T-helper 2 cell treated with Interferon-gamma antibody and Interleukin-4, amounts not matched to agents 5 μg/mL and 100 μg/mL, for 36 hours (primary cell): ENCODE measurements around the gene GRAP.

Source experiments
- DNase-seq: peaks from one replicate; pipeline ENCODE4 v3.0.0; 2021; ENCODE audit warnings: low spot score
- H3K27ac Mint-ChIP-seq: one replicate; pipeline ENCODE4 v1.8.0; 2021; ENCODE audit warnings: mild to moderate bottlenecking, mixed read lengths
- H3K27me3 Mint-ChIP-seq: one replicate; pipeline ENCODE4 v1.8.0; 2021; ENCODE audit warnings: low read depth, mixed read lengths
- H3K36me3 Mint-ChIP-seq: one replicate; pipeline ENCODE4 v1.8.0; 2021; ENCODE audit warnings: low read depth, mixed read lengths
- H3K4me1 Mint-ChIP-seq: one replicate; pipeline ENCODE4 v1.8.0; 2021; ENCODE audit warnings: low read depth, mixed read lengths
- H3K4me3 Mint-ChIP-seq: one replicate; pipeline ENCODE4 v1.8.0; 2022; ENCODE audit warnings: mild to moderate bottlenecking, moderate library complexity, mixed read lengths
- H3K9me3 Mint-ChIP-seq: one replicate; pipeline ENCODE4 v1.8.0; 2021; ENCODE audit warnings: mixed read lengths

The GRAP gene

DNA sequence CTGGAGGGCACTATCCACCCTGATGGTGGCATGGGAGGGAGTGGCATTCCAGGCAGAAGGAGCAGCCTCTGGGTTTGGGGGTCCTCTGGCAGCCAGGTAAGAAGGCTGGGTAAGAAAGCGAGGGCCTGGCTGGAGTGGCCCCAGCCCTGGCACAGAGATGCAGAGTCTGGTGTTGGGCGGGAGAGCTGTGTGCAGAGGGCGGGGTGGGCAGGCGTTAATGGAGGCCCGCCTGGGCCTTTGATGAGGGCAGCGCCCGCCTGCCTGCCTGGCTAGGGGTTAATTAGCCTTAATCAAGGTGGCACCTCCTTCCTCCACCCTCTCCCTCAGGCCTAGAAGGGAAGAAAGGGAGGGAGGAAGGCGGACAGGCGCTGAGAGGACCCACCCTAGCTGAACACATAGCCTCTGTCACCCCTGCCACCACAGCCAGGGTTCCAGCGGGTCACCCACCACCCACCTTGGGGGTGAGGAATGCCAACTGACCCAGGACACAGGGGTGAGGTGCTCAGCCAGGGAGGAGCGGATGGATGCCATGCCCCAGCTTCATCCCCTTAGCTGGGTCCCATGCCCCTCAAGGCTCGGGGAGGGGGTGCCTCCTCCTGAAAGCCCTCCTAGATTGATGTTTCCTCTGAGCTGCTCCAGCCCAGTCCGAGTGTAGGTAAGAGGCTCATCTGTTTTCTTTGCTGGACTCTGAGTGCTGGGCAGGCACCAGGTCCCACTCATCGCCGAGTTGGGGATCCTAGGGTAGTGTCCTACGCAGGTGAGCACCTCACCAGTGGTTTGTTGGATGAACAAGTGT lies 28.8 kb downstream of the GRAP start:
- no peak overlapping the region for H3K27ac Mint-ChIP-seq

DNA sequence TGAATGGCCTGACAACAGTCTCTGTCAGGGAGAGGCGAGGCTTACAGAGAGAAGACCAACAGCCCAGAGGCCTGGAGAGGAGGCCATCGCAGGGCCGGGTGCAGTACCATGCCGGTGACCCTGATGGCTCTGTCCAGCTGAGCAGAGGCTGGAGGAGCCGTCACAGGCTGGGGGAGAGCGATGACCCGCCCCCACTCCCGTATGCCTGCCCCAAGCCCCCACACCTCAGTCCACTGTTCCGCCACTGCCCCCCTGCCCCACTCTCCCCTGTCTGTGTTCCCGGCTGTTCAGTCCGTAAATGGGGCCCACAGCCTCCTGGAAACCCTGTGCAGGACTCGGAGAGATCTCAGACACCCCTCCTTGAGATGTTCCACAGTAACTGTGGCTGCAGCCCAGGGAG lies 29.4 kb downstream of the GRAP start:
- DNase-seq: no peak
- Mint-ChIP-seq H3K4me3 (no peak overlapping the region), H3K27ac (no peak overlapping the region), H3K27me3 (no peaks in the 10 kb centered on the region), H3K36me3 (peaks cover 11% of the 10 kb centered on the region), H3K9me3 (no peaks in the 10 kb centered on the region), H3K4me1 (no peaks in the 10 kb centered on the region)

More for the DNA sequence above, 28.8 kb downstream of the GRAP start:
- Mint-ChIP-seq H3K9me3 (no peaks in the 10 kb centered on the region), H3K36me3 (peaks cover 14% of the 10 kb centered on the region), H3K4me1 (no peaks in the 10 kb centered on the region), H3K27me3 (no peaks in the 10 kb centered on the region), H3K4me3 (no peak overlapping the region)
- no peak for DNase-seq

DNA sequence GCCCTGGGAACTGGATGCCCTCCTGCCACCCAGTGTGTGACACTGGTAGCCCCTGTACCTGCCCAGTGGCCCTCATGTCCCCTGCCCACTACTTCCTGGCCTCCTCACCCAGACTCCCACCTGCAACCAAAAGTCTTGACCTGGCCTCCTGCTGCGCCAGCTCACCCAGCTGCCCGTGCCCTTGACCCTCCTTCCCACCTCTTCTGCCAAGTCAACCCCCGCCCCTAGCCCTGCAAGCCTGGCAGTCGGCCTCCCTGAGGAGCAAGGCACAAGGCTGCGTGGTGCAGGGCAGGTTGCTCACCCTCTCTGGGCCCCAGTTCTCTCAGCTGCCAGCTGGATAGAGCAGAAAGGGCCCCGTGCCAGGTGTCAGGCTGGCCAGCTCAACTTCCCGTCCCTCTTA lies 29.9 kb downstream of the GRAP start:
- no peaks in the 10 kb centered on the region for H3K27me3 Mint-ChIP-seq
- no peaks in the 10 kb centered on the region for H3K4me1 Mint-ChIP-seq
- H3K4me3 Mint-ChIP-seq: no peak overlapping the region
- H3K36me3 Mint-ChIP-seq: peaks cover 11% of the 10 kb centered on the region
- no peaks in the 10 kb centered on the region for H3K9me3 Mint-ChIP-seq
- H3K27ac Mint-ChIP-seq: no peak overlapping the region
- DNase-seq: no peak

DNA sequence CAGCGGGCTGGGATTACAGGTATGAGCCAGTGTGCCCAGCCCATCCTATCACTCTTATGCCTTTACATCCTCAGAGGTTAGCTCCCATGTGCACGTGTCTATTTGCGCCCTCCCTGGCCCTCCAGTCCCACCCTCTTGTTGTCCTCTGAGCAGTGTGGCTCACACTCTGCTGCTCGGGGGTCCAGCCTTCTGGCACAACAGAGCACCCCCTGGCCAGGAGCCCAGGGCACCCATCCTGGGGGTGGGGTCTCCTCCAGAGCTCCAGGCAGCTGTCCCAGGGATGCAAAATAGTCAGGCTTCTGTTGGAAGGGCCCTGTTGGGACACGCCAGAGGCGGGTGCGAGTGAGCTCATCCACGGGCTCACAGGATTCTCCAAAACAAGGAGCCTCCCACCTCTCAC lies 30.5 kb downstream of the GRAP start:
- Mint-ChIP-seq H3K27ac (no peak overlapping the region), H3K36me3 (peaks cover 9% of the 10 kb centered on the region), H3K4me3 (no peak overlapping the region), H3K9me3 (no peaks in the 10 kb centered on the region), H3K27me3 (no peaks in the 10 kb centered on the region), H3K4me1 (no peaks in the 10 kb centered on the region)
- no peak for DNase-seq

DNA sequence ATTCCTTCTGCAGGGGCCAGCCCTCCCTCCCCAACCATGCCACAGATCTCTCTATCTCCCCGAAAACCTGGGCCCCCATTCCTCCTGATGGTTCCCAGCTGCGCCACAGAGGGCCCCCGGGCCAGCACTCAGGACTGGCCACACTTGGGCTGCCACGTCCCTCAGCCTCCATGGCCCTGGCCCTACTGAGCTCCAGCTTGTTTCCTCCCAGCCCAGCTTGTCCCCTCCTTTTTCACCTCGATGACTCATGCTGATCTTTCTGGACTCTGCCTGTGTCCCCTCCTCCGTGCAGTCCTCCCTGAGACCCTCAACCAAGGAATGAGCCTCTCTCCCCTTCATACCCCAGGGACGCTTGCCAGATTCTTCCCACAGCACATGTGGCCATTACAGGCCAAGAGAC lies 31.3 kb downstream of the GRAP start:
- H3K4me1 Mint-ChIP-seq: no peaks in the 10 kb centered on the region
- DNase-seq: no peak
- H3K36me3 Mint-ChIP-seq: peaks cover 3% of the 10 kb centered on the region
- H3K4me3 Mint-ChIP-seq: no peak overlapping the region
- no peaks in the 10 kb centered on the region for H3K9me3 Mint-ChIP-seq
- H3K27me3 Mint-ChIP-seq: no peaks in the 10 kb centered on the region
- peak overlapping the region; percentile 4 for H3K27ac Mint-ChIP-seq

DNA sequence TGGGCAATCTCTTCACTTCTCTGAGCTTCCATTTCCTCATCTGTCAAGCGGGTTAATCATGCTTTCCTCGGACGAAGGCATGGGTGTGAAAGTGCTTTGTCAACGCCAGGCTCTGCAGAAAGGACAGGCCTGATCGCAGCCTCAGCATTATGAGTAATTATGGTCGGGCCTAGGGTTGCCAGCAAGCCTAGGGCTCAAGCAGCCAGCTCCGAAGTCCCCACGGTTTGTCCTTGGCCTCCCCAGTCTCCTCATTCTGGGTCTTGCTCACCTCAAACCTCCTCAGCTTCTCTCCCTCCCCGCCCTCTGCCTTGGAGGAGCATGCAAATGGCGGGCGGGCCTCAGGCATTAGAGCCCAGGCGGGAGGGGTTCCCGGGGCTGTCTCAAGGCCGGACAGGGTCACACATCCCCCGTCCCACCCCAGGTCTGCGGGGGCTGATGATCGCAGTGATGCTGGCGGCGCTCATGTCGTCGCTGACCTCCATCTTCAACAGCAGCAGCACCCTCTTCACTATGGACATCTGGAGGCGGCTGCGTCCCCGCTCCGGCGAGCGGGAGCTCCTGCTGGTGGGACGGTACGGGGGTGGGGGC lies 32.0 kb downstream of the GRAP start:
- H3K27me3 Mint-ChIP-seq: peaks cover 1% of the 10 kb centered on the region
- no peaks in the 10 kb centered on the region for H3K9me3 Mint-ChIP-seq
- no peak overlapping the region for H3K27ac Mint-ChIP-seq

DNA sequence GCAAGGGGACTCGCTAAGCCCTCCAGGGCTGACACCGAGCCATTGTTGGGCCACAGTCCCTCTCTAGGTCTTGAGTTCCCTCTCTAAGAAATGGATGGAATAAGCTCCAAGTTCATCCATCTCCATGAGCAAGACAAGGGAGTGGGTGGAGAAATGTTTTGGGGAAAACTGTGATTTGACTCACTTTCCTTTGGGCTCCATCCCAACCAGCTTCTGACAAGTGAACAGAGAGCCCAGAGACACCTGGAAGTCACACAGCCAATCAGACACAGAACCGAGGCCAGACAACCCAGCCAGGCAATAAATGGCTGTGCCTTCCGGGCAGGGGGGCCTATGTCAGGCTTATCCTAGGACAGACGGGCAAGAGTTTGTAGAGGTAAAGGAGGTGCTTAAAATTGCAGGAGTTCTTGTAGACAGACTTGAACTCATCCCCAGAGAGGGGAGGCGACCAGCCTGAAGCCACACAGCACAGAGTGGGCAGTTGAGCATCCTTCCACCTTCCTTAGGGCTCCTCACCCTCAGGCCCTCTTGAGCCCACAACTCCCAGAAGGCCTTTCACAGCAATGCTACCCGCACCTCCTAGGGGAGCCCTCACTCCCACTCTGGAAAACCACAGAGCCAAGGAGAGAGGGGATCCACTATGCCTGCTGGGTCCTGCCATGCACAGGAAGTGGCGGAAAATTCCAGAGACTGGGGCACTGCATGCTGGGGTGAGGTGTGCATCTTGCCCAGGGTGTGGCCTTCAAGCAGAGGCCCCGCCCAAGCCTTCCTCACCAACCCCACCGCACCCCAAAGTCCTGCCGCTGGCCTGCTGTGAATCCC lies 32.7 kb downstream of the GRAP start:
- peaks cover 4% of the 10 kb centered on the region for H3K27me3 Mint-ChIP-seq

More for the DNA sequence above, 32.0 kb downstream of the GRAP start:
- Mint-ChIP-seq H3K36me3 (no peaks in the 10 kb centered on the region), H3K4me3 (no peak overlapping the region), H3K4me1 (no peaks in the 10 kb centered on the region)
- no peak for DNase-seq

DNA sequence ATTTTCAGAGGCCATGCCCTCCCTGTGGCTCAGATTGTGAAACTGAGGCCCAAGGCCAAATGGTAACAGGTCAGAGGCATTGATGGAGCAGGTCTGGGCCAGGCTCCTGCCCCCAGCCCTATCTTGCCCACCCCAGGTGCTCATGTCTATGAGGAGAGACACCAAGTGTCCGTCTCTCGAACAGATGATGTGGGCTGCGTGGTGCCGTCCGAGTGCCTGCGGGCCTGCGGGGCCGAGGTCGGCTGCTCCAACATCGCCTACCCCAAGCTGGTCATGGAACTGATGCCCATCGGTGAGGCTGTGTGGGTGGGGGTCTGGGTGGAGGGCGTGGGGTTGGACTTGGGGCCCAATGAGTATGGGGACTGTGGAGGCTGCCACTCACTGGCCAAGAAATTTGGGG lies 33.5 kb downstream of the GRAP start:
- no peak for DNase-seq
- Mint-ChIP-seq H3K9me3 (no peaks in the 10 kb centered on the region), H3K27ac (no peak overlapping the region), H3K4me1 (no peaks in the 10 kb centered on the region), H3K4me3 (no peak overlapping the region), H3K36me3 (no peaks in the 10 kb centered on the region), H3K27me3 (peaks cover 4% of the 10 kb centered on the region)

More for the DNA sequence above, 32.7 kb downstream of the GRAP start:
- Mint-ChIP-seq H3K4me1 (no peaks in the 10 kb centered on the region), H3K27ac (no peak overlapping the region), H3K36me3 (no peaks in the 10 kb centered on the region), H3K4me3 (no peak overlapping the region), H3K9me3 (no peaks in the 10 kb centered on the region)
- DNase-seq: no peak

DNA sequence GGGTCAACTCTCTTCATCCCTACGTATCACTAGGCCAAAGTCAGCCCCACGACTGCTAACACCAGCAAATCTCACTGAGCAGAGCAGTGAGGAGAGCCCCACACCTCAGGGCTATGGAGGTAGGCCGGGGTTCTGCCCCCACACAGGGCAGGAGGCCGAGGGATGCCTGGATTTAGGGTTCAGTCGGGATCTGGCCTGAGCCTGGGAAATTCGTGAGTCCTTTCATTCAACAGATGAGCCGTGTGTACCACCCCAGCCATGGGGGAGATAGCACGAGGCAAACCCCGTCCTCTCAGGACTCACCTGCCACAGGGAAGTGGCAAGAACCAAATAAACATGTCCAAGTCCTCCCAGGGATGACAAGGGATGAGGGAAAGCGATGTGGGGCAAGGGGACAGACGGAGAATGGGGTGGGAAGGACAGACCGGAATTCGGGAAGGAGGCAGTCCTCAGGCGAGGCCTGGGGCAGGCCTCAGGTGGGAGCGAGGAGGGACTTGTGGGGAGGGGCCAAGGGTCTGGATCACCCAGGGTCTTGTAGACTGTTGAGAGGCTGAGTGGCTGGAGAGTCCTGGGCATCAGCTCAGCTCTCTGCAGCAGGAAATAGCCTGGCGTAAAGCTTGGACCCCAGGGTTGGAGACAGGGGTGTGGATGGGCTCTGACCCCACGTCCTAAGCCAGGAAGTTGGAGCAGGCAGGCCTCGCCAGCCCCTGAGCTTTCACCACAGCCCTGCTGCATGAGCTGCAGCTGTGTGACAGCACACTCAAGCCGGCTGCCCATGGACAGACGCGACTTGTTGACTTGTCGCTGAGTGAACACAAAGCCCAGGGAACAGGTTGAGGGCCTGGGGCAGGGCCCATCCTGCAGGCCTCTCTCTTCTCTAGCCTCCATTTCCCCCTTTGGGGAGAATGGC lies 34.3 kb downstream of the GRAP start:
- Mint-ChIP-seq H3K4me1 (no peaks in the 10 kb centered on the region), H3K36me3 (no peaks in the 10 kb centered on the region), H3K27me3 (peaks cover 4% of the 10 kb centered on the region), H3K27ac (no peak overlapping the region), H3K4me3 (no peak overlapping the region), H3K9me3 (no peaks in the 10 kb centered on the region)
- no peak for DNase-seq

DNA sequence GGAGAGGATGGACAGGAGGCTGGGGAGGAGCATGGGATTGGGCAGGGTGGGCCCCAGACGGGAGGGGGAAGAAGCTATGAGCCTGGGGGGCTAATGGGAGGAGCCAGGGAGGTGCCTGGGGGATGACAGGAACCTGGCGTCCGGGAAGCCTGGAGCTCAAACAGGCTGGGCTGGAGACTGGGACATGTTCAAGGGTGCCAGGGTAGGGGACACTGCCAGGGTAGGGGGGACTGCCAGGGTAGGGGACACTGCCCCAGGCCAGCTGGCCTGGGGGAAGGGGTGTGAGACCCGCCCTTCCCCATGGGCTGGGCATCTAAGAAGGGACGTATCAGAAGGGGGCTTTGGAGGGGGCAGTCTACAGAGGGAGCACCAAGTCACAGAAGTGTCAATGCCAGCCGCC lies 35.2 kb downstream of the GRAP start:
- no peak for DNase-seq
- Mint-ChIP-seq H3K36me3 (no peaks in the 10 kb centered on the region), H3K4me3 (no peak overlapping the region), H3K27ac (no peak overlapping the region), H3K27me3 (peaks cover 6% of the 10 kb centered on the region), H3K4me1 (no peaks in the 10 kb centered on the region), H3K9me3 (no peaks in the 10 kb centered on the region)

DNA sequence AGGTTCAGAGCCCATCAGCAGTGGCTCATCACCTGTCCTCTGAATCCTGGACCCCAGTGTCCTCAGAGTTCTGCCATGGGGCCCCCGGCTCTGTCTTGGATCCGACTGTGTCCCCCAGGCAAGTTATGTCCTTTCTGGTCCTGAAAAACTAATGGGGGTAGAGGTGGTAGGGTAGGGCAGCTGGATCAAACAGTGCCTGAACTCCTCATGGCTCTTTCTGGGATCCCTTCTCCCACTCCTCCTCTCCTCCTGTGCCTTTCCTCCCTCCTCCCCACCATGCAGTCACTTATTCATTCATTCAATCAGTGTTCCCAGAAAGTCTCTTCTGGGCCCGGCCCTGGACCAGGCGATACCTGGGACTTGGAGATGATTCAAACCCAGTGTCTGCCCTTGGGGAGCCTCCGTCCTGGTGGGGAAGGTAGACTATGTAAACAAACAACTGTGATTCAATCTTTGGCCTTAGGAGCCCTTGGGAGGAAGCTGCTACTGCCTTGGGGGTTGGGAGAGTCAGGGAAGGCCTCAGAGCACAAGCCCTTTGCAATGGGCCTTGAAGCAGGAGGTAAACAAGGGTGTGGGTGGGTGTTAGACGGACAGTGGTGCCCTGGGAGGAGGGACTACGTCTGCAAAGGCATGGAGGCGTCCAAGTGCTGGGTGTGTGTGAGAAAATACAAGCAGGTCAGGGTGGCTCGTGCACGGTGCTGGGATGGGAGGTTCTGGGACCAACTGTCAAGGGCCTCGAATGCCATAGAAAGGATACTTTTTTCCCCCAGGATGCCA lies 35.8 kb downstream of the GRAP start:
- peaks cover under 1% of the 10 kb centered on the region for H3K4me1 Mint-ChIP-seq
- H3K27ac Mint-ChIP-seq: no peak overlapping the region
- H3K4me3 Mint-ChIP-seq: no peak overlapping the region
- no peaks in the 10 kb centered on the region for H3K9me3 Mint-ChIP-seq
- no peaks in the 10 kb centered on the region for H3K36me3 Mint-ChIP-seq
- peaks cover 11% of the 10 kb centered on the region for H3K27me3 Mint-ChIP-seq
- DNase-seq: no peak

DNA sequence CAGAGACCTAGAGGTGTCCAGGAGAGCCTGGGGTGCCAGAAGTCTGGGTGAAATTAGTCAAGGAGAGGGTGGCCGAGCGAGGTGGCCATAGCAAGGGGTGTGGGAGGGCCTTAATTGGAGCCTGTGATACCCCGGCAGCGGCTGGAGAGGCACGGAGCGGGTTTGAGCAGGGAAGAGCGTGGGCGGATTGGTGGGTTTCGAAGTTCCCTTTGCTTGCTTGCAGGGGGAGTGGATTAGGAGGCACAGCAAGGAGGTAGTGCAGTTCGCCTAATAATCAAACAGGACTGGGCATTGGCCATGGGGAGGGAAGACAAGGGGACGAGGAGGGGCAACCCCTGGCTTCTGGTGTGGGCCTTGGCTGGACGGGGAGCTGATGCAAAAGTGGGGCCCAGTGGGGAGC lies 36.8 kb downstream of the GRAP start:
- H3K4me1 Mint-ChIP-seq: peaks cover 3% of the 10 kb centered on the region
- no peak for DNase-seq
- no peaks in the 10 kb centered on the region for H3K36me3 Mint-ChIP-seq
- no peak overlapping the region for H3K27ac Mint-ChIP-seq
- H3K9me3 Mint-ChIP-seq: no peaks in the 10 kb centered on the region
- no peak overlapping the region for H3K4me3 Mint-ChIP-seq
- H3K27me3 Mint-ChIP-seq: peaks cover 12% of the 10 kb centered on the region

DNA sequence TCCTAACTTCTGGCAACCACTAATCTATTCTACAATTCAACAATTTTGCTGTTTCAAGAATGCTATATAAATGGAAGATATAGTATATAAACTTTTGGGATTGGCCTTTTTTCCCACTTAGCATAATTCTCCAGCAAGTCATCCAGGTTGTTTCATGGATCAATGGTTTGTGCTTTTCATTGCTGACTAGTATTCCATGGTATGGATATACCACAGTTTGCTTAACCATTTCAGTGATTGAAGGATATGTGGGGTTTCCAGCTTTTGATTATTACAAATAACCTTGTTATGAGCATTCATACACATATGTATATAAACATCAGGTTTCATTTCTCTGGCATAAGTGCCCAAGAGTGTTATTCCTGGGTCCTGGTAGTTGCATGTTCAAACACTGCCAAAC lies 40.1 kb downstream of the GRAP start:
- no peaks in the 10 kb centered on the region for H3K9me3 Mint-ChIP-seq
- peaks cover 20% of the 10 kb centered on the region for H3K4me1 Mint-ChIP-seq
- H3K27me3 Mint-ChIP-seq: peaks cover 12% of the 10 kb centered on the region
- no peak for DNase-seq
- no peak overlapping the region for H3K27ac Mint-ChIP-seq
- H3K36me3 Mint-ChIP-seq: peaks cover 5% of the 10 kb centered on the region
- H3K4me3 Mint-ChIP-seq: no peak overlapping the region
